Effector memory CD4-positive, alpha-beta T cell (primary cell): ENCODE measurements around the gene PHKA2.
"Not testable (repeated sequence)": the region's sequence is repeated elsewhere in the genome, so short reads cannot be mapped to it uniquely, and the experiment has no call there.

ENCODE experiments used
- DNase-seq, 3 donors: peaks; one replicate each; pipeline ENCODE4 v3.0.0-alpha.2; 2020
- H3K27ac ChIP-seq: 2 replicates; pipeline ENCODE4 v1.7.0; 2013; ENCODE audit warnings: mild to moderate bottlenecking, low read length, moderate library complexity; ENCODE audit not compliant: insufficient read depth, poor library complexity, severe bottlenecking
- H3K27me3 ChIP-seq: replicated peaks from 2 replicates; pipeline ENCODE4 v1.7.0; 2013; ENCODE audit warnings: mild to moderate bottlenecking, low read length; ENCODE audit not compliant: insufficient read depth, control insufficient read depth, poor library complexity, severe bottlenecking
- H3K36me3 ChIP-seq: 2 replicates; pipeline ENCODE4 v1.7.0; 2013; ENCODE audit warnings: mild to moderate bottlenecking, low read length, moderate library complexity; ENCODE audit not compliant: control insufficient read depth, insufficient read depth
- H3K4me1 ChIP-seq: 2 replicates; pipeline ENCODE4 v1.7.0; 2013; ENCODE audit warnings: low read length, mild to moderate bottlenecking; ENCODE audit not compliant: control insufficient read depth, insufficient read depth, poor library complexity, severe bottlenecking
- H3K4me3 ChIP-seq: 2 replicates; pipeline ENCODE4 v1.7.0; 2013; ENCODE audit warnings: low read length, low read depth, mild to moderate bottlenecking; ENCODE audit not compliant: insufficient read depth, poor library complexity, severe bottlenecking
- H3K9me3 ChIP-seq: 2 replicates; pipeline ENCODE4 v1.7.0; 2013; ENCODE audit warnings: mild to moderate bottlenecking, low read length, moderate library complexity; ENCODE audit not compliant: control insufficient read depth

PHKA2 gene

GRCh38 chrX:18855919-18856644 is 127.8 kb downstream of the PHKA2 start:
- Histone ChIP-seq H3K9me3 (no peaks in the 10 kb centered on the region), H3K36me3 (no peaks in the 10 kb centered on the region), H3K27me3 (no peaks in the 10 kb centered on the region), H3K27ac (no peak overlapping the region), H3K4me1 (no peaks in the 10 kb centered on the region), H3K4me3 (no peak overlapping the region)
- DNase-seq = no peak

- not testable (repeated sequence) for H3K9me3 ChIP-seq, H3K27ac ChIP-seq, H3K36me3 ChIP-seq, H3K4me3 ChIP-seq, DNase-seq, H3K4me1 ChIP-seq, H3K27me3 ChIP-seq
These were observed 136.0 kb downstream of the PHKA2 start for GRCh38 chrX:18847901-18848300.
